ENCODE measurements around the gene FXYD7. TPM values are rescaled to one million over a fixed set of nuclear protein-coding genes. Genes with fewer than 3 reads are reported as not detected.
A peak's percentile ranks its signal among the peaks of the same experiment; 100 is the strongest.

Gene FXYD7
- total and polyA plus RNA-seq, 2 experiments from 2014 or later = not detected

DNA sequence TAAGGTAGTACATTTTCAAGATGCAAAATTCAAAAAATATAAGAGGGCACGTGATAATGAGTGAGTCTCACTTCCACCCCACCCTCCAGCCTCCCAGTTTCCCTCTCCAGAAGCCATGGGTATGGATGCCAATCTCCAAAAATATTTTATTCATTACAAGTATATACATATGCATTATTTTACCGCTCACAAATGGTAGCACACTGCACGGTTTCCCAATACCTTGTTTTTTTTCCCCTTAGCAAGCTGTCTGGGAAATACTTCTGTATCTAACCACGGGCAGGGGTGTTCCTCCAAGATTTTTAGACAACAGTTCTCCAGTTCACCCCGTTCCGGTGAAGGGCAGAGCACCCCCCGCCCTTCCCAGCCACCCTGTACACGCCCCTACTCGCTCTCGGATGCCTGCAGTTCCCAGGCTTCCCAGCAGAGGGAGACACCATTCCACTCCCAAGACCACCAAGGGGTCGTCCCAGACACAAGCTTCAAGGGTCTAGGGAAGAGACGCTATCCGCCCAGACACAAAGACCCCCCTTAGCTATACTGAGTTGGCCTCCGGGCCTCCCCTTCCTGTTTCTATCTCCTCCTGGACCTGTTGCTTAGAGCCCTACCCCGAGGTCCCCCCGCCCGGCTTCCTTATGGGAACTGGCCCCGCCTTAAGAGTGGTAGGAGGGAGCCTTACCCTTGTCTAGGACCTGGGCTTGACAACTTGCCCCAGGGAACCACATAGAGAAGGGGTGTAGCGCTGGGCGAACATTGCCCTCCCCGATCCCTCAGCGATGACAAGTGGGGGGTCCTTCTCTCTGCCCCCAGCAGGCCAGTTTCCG is 28.5 kb upstream of the FXYD7 start:
- Histone ChIP-seq H3K4me2 (ENCODE audit: unreplicated experiment) (peak overlapping the region; percentile 5), H3K9me3 (ENCODE audit: low read depth) (no peaks in the 10 kb centered on the region), H3K36me3 (ENCODE audit: low read depth) (no peaks in the 10 kb centered on the region), H4K20me1 (ENCODE audit: insufficient read depth) (no peaks in the 10 kb centered on the region), H3F3A (ENCODE audit: insufficient read depth) (no peaks in the 10 kb centered on the region), H3K9me2 (ENCODE audit: insufficient read depth) (no peaks in the 10 kb centered on the region), H3K27ac (no peak overlapping the region), H3K4me1 (ENCODE audit: insufficient read depth) (no peaks in the 10 kb centered on the region), H3K4me3 (no peak overlapping the region), H3K27me3 (replicated peaks; ENCODE audit: insufficient read depth) (peaks cover 6% of the 10 kb centered on the region; the same call in 1 of the 2 replicates), H3K79me2 (ENCODE audit: insufficient read depth) (no peaks in the 10 kb centered on the region), H2AFZ (no peak overlapping the region), H3K9ac (no peak overlapping the region)
- peak; percentile 38 for DNase-seq
- no peak for TF ChIP-seq EZH2phosphoT487 (IDR thresholded peaks at IDR 0.05; ENCODE audit: insufficient read depth, low read depth)
- 13 to 18% methylated on average over 21 to 23 of the region's 23 CpGs for WGBS, 2 experiments (ENCODE audit: low coverage in 1 of 2, low lambda C conversion rate in 2 of 2, missing lambda C conversion rate in 2 of 2)
- in situ Hi-C loops (cut with MboI) = no loop called here

- 43 to 53% methylated on average over 11 to 14 of the region's 14 CpGs for WGBS, 2 experiments (ENCODE audit: low coverage in 1 of 2, low lambda C conversion rate in 2 of 2, missing lambda C conversion rate in 2 of 2)
Observed at GRCh38 chr19:35115177-35115951, 27.7 kb upstream of the FXYD7 start, which contains the start of gene FXYD3. Gene FXYD3 (plus strand): TSS chr19:35115823. CDS start chr19:35119377, 3,554 bp downstream.

GRCh38 chr19:35116072-35116801 is 26.8 kb upstream of the FXYD7 start:
- Histone ChIP-seq H4K20me1 (ENCODE audit: insufficient read depth) (no peaks in the 10 kb centered on the region), H3K27ac (no peak overlapping the region), H3K4me3 (no peak overlapping the region), H3K79me2 (ENCODE audit: insufficient read depth) (no peaks in the 10 kb centered on the region), H3F3A (ENCODE audit: insufficient read depth) (no peaks in the 10 kb centered on the region), H3K9me3 (ENCODE audit: low read depth) (no peaks in the 10 kb centered on the region), H3K36me3 (ENCODE audit: low read depth) (no peaks in the 10 kb centered on the region), H3K4me1 (ENCODE audit: insufficient read depth) (peaks cover 9% of the 10 kb centered on the region; the same call in 1 of the 2 replicates), H2AFZ (no peak overlapping the region), H3K4me2 (ENCODE audit: unreplicated experiment) (no peak overlapping the region), H3K9ac (no peak overlapping the region), H3K27me3 (replicated peaks; ENCODE audit: insufficient read depth) (no peaks in the 10 kb centered on the region), H3K9me2 (ENCODE audit: insufficient read depth) (no peaks in the 10 kb centered on the region)
- in situ Hi-C loops (cut with MboI) = no loop called here
- TF ChIP-seq EZH2phosphoT487 (IDR thresholded peaks at IDR 0.05; ENCODE audit: insufficient read depth, low read depth) (no peak), EZH2 (IDR thresholded peaks at IDR 0.05; ENCODE audit: insufficient read depth, poor library complexity, severe bottlenecking) (no peak)
- DNase-seq = no peak
- WGBS, 2 experiments (ENCODE audit: low coverage in 1 of 2, low lambda C conversion rate in 2 of 2, missing lambda C conversion rate in 2 of 2) = 71 to 76% methylated on average over 13 of the region's 13 CpGs

More at GRCh38 chr19:35115177-35115951, 27.7 kb upstream of the FXYD7 start, which contains the start of gene FXYD3:
- no peak within 1 kb of the TSS for H3K27ac ChIP-seq
- H3K4me3 ChIP-seq = no peak within 1 kb of the TSS
- H4K20me1 ChIP-seq (ENCODE audit: insufficient read depth) = no peaks in the 10 kb centered on the region
- H3F3A ChIP-seq (ENCODE audit: insufficient read depth) = no peaks in the 10 kb centered on the region
- H2AFZ ChIP-seq = no peak within 1 kb of the TSS
- no peaks in the 10 kb centered on the region for H3K36me3 ChIP-seq (ENCODE audit: low read depth)
- peaks cover 6% of the 10 kb centered on the region; the same call in 1 of the 2 replicates for H3K27me3 ChIP-seq (replicated peaks; ENCODE audit: insufficient read depth)
- in situ Hi-C loops (cut with MboI) = no loop called here
- DNase-seq = no peak
- no peak for TF ChIP-seq EZH2 (IDR thresholded peaks at IDR 0.05; ENCODE audit: insufficient read depth, poor library complexity, severe bottlenecking)
- TF ChIP-seq EZH2phosphoT487 (IDR thresholded peaks at IDR 0.05; ENCODE audit: insufficient read depth, low read depth) = no peak
- H3K79me2 ChIP-seq (ENCODE audit: insufficient read depth) = no peaks in the 10 kb centered on the region
- no peaks in the 10 kb centered on the region for H3K9me3 ChIP-seq (ENCODE audit: low read depth)
- H3K4me2 ChIP-seq (ENCODE audit: unreplicated experiment) = peak within 1 kb of the TSS; percentile 5
- no peak within 1 kb of the TSS for H3K9ac ChIP-seq
- H3K9me2 ChIP-seq (ENCODE audit: insufficient read depth) = no peaks in the 10 kb centered on the region
- peaks cover 2% of the 10 kb centered on the region; the same call in 1 of the 2 replicates for H3K4me1 ChIP-seq (ENCODE audit: insufficient read depth)

- H3K4me3 ChIP-seq = no peak overlapping the region
- no peaks in the 10 kb centered on the region for H3K27me3 ChIP-seq (replicated peaks; ENCODE audit: insufficient read depth)
- H3K4me1 ChIP-seq (ENCODE audit: insufficient read depth) = peaks cover 9% of the 10 kb centered on the region; the same call in 1 of the 2 replicates
- H3F3A ChIP-seq (ENCODE audit: insufficient read depth) = no peaks in the 10 kb centered on the region
- no peaks in the 10 kb centered on the region for H3K36me3 ChIP-seq (ENCODE audit: low read depth)
- H3K9me2 ChIP-seq (ENCODE audit: insufficient read depth) = no peaks in the 10 kb centered on the region
- H3K9me3 ChIP-seq (ENCODE audit: low read depth) = no peaks in the 10 kb centered on the region
- H2AFZ ChIP-seq = no peak overlapping the region
- no peak overlapping the region for H3K27ac ChIP-seq
- in situ Hi-C loops (cut with MboI) = no loop called here
- DNase-seq = no peak
- no peak overlapping the region for H3K4me2 ChIP-seq (ENCODE audit: unreplicated experiment)
- no peaks in the 10 kb centered on the region for H4K20me1 ChIP-seq (ENCODE audit: insufficient read depth)
- TF ChIP-seq EZH2phosphoT487 (IDR thresholded peaks at IDR 0.05; ENCODE audit: insufficient read depth, low read depth) (no peak), EZH2 (IDR thresholded peaks at IDR 0.05; ENCODE audit: insufficient read depth, poor library complexity, severe bottlenecking) (no peak)
- H3K9ac ChIP-seq = no peak overlapping the region
- no peaks in the 10 kb centered on the region for H3K79me2 ChIP-seq (ENCODE audit: insufficient read depth)
- WGBS, 2 experiments (ENCODE audit: low coverage in 1 of 2, low lambda C conversion rate in 2 of 2, missing lambda C conversion rate in 2 of 2) = 59 to 66% methylated on average over 8 of the region's 8 CpGs
Observed at GRCh38 chr19:35117116-35117515, 25.9 kb upstream of the FXYD7 start.

Data from GM23248 (cell line).